ENCODE results near the gene GRIK5. TPM values are rescaled to one million over a fixed set of nuclear protein-coding genes. Genes with fewer than 3 reads are reported as not detected.

GRIK5 gene
- polyA plus RNA-seq, 1 donor from 2014 or later, result 22.4 TPM

DNA sequence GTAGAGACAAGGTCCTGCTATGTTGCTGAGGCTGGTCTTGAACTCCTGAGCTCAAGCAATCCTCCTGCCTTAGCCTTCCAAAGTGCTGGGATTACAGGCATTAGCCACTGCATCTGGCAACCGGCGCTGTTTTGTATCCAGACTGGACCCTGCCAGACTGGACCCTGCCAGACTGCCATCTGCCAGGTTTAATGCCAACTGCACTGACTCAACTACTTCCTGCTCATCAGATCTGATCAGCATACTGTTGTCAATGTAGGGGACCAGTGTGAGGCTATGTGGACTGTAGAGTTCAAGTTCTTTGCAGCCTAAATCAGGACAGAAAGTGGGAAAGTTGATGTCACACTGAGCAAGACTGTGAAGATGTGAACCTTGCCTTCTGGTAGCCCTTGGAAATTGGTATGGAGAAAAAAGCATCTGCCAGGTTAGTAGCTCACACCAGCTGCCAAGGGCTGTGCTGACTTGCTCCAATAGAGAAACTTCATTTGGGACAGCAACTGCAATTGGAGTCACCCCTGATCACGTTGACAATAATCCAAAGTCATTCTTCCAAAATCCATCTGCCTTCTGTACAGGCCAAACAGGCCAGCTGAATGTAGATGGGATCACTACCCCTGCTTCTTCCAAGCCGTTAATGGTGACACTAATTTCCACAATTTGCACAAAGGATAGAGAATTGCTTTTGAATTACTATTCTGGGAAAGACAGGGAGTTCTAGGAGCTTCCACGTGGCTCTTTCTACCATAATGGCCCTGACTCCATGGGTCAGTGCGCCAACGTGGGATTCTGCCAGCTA is 39.2 kb downstream of the GRIK5 start:
- Histone ChIP-seq H3K27me3 (ENCODE audit: insufficient read depth, low read depth, low read length) (no peaks in the 10 kb centered on the region), H3K4me3 (ENCODE audit: low read length) (no peak overlapping the region), H3K9ac (ENCODE audit: low read length) (no peak overlapping the region), H3K36me3 (ENCODE audit: insufficient read depth, low read length) (peaks cover 3% of the 10 kb centered on the region), H3K4me2 (ENCODE audit: low read length) (no peak overlapping the region), H3F3A (ENCODE audit: insufficient read depth, low read length, poor library complexity, severe bottlenecking) (no peaks in the 10 kb centered on the region), H3K9me3 (ENCODE audit: low read length) (no peaks in the 10 kb centered on the region), H3K27ac (ENCODE audit: low read length) (no peak overlapping the region), H3K79me2 (replicated peaks; ENCODE audit: insufficient read depth, low read length) (no peaks in the 10 kb centered on the region), H4K20me1 (ENCODE audit: insufficient read depth) (no peaks in the 10 kb centered on the region), H2AFZ (ENCODE audit: low read depth, low read length) (no peak overlapping the region), H3K9me2 (ENCODE audit: insufficient read depth, low read length) (no peaks in the 10 kb centered on the region)
- TF ChIP-seq EZH2 (IDR thresholded peaks at IDR 0.05; ENCODE audit: borderline replicate concordance, insufficient read depth, low read length, poor library complexity, severe bottlenecking) (no peak), SMC3 (conservative IDR thresholded peaks at IDR 0.05; ENCODE audit: poor library complexity) (no peak), TAF1 (IDR thresholded peaks at IDR 0.05; ENCODE audit: low read depth) (no peak), EP300 (conservative IDR thresholded peaks at IDR 0.05; ENCODE audit: poor library complexity, severe bottlenecking) (no peak), RAD21 (conservative IDR thresholded peaks at IDR 0.05) (no peak), POLR2AphosphoS5 (IDR thresholded peaks at IDR 0.05) (no peak), MXI1 (conservative IDR thresholded peaks at IDR 0.05; ENCODE audit: poor library complexity, severe bottlenecking) (no peak)
- TF ChIP-seq, protein P1, sequence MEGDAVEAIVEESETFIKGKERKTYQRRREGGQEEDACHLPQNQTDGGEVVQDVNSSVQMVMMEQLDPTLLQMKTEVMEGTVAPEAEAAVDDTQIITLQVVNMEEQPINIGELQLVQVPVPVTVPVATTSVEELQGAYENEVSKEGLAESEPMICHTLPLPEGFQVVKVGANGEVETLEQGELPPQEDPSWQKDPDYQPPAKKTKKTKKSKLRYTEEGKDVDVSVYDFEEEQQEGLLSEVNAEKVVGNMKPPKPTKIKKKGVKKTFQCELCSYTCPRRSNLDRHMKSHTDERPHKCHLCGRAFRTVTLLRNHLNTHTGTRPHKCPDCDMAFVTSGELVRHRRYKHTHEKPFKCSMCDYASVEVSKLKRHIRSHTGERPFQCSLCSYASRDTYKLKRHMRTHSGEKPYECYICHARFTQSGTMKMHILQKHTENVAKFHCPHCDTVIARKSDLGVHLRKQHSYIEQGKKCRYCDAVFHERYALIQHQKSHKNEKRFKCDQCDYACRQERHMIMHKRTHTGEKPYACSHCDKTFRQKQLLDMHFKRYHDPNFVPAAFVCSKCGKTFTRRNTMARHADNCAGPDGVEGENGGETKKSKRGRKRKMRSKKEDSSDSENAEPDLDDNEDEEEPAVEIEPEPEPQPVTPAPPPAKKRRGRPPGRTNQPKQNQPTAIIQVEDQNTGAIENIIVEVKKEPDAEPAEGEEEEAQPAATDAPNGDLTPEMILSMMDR (IDR thresholded peaks at IDR 0.05; ENCODE audit: poor library complexity, severe bottlenecking), result no peak
- TF ChIP-seq, protein P2, sequence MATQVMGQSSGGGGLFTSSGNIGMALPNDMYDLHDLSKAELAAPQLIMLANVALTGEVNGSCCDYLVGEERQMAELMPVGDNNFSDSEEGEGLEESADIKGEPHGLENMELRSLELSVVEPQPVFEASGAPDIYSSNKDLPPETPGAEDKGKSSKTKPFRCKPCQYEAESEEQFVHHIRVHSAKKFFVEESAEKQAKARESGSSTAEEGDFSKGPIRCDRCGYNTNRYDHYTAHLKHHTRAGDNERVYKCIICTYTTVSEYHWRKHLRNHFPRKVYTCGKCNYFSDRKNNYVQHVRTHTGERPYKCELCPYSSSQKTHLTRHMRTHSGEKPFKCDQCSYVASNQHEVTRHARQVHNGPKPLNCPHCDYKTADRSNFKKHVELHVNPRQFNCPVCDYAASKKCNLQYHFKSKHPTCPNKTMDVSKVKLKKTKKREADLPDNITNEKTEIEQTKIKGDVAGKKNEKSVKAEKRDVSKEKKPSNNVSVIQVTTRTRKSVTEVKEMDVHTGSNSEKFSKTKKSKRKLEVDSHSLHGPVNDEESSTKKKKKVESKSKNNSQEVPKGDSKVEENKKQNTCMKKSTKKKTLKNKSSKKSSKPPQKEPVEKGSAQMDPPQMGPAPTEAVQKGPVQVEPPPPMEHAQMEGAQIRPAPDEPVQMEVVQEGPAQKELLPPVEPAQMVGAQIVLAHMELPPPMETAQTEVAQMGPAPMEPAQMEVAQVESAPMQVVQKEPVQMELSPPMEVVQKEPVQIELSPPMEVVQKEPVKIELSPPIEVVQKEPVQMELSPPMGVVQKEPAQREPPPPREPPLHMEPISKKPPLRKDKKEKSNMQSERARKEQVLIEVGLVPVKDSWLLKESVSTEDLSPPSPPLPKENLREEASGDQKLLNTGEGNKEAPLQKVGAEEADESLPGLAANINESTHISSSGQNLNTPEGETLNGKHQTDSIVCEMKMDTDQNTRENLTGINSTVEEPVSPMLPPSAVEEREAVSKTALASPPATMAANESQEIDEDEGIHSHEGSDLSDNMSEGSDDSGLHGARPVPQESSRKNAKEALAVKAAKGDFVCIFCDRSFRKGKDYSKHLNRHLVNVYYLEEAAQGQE (IDR thresholded peaks at IDR 0.05; ENCODE audit: borderline replicate concordance), result no peak

DNA sequence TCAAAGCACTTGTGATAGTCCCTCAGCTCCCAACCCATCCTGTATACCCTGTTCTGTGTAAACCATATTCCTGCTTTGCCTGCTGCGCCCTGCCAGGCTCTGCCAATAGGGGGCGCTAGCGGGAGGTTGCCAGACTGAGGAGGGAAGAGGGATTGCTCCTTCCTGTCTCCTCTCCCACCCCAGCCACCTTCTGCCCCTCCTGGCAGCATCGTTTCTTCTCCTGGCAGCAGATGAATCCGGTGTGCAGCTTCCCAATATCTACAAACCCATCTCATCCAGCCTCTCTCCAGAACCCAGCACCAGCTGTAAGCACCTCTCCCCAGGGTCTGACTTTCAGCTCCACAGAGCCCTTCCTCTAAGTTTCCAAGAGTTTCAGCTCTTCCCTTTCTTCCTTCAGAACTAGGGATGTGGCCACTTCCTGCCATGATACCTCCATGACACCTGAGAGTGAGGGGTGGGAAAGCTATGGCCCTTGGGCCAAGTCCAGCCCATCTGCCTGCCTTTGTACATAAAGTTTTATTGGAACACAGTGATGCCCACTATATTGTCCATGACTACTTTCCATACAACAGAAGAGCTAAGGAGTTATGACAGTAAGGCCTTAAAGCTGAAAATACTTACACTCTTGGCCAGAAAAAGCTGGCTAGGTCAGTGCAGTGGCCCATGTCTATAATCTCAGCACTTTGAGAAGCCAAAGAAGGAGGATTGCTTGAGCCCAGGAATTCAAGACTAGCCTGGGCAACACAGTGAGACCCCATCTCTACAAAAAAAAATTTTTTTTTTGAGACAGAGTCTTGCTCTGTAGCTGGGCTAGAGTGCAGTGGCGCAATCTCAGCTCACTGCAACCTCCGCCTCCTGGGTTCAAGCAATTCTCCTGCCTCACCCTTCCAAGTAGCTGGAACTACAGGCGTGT is 41.4 kb downstream of the GRIK5 start:
- H3K27me3 ChIP-seq (ENCODE audit: insufficient read depth, low read depth, low read length), result no peaks in the 10 kb centered on the region
- H3F3A ChIP-seq (ENCODE audit: insufficient read depth, low read length, poor library complexity, severe bottlenecking), result no peaks in the 10 kb centered on the region
- peaks cover 9% of the 10 kb centered on the region for H3K36me3 ChIP-seq (ENCODE audit: insufficient read depth, low read length)
- H3K4me3 ChIP-seq (ENCODE audit: low read length), result no peak overlapping the region
- no peak overlapping the region for H3K27ac ChIP-seq (ENCODE audit: low read length)
- H3K9ac ChIP-seq (ENCODE audit: low read length), result no peak overlapping the region
- no peak overlapping the region for H2AFZ ChIP-seq (ENCODE audit: low read depth, low read length)
- H4K20me1 ChIP-seq (ENCODE audit: insufficient read depth), result no peaks in the 10 kb centered on the region
- no peaks in the 10 kb centered on the region for H3K9me3 ChIP-seq (ENCODE audit: low read length)
- H3K4me2 ChIP-seq (ENCODE audit: low read length), result no peak overlapping the region
- TF ChIP-seq, protein P1 (IDR thresholded peaks at IDR 0.05; ENCODE audit: poor library complexity, severe bottlenecking), result peak; percentile 44
- TF ChIP-seq EZH2 (IDR thresholded peaks at IDR 0.05; ENCODE audit: borderline replicate concordance, insufficient read depth, low read length, poor library complexity, severe bottlenecking), result no peak
- no peaks in the 10 kb centered on the region for H3K9me2 ChIP-seq (ENCODE audit: insufficient read depth, low read length)
- H3K79me2 ChIP-seq (replicated peaks; ENCODE audit: insufficient read depth, low read length), result no peaks in the 10 kb centered on the region
